GM18519 (cell line): ENCODE results near the gene SORBS2.

Source experiments
- ATAC-seq: cut with Tn5 transposase; IDR thresholded peaks from one replicate; pipeline ENCODE4 v1.9.1; 2021; ENCODE audit warnings: mild to moderate bottlenecking, moderate library complexity; ENCODE audit not compliant: unreplicated experiment, low FRiP score

SORBS2 gene

GRCh38 chr4:185683222-185683621 is 128.8 kb downstream of the SORBS2 start:
- ATAC-seq = no peak

- ATAC-seq = no peak
Measured at GRCh38 chr4:185682236-185682635, 129.8 kb downstream of the SORBS2 start.

- no peak for ATAC-seq
Measured at GRCh38 chr4:185681604-185682003, 130.4 kb downstream of the SORBS2 start.

- ATAC-seq = no peak
Measured at GRCh38 chr4:185680617-185681016, 131.4 kb downstream of the SORBS2 start.

GRCh38 chr4:185679523-185679922 is 132.5 kb downstream of the SORBS2 start:
- ATAC-seq = no peak

- no peak for ATAC-seq
Measured at GRCh38 chr4:185677637-185678314, 134.2 kb downstream of the SORBS2 start.

- ATAC-seq = no peak
Measured at GRCh38 chr4:185672618-185673017, 139.4 kb downstream of the SORBS2 start.

- ATAC-seq = no peak
Measured at GRCh38 chr4:185672151-185672550, 139.8 kb downstream of the SORBS2 start.

GRCh38 chr4:185671496-185671895 is 140.5 kb downstream of the SORBS2 start:
- no peak for ATAC-seq

- ATAC-seq = no peak
Measured at GRCh38 chr4:185671066-185671465, 140.9 kb downstream of the SORBS2 start.

GRCh38 chr4:185669288-185669687 is 142.7 kb downstream of the SORBS2 start:
- no peak for ATAC-seq

- ATAC-seq = no peak
Measured at GRCh38 chr4:185666156-185666555, 145.8 kb downstream of the SORBS2 start.

GRCh38 chr4:185665655-185666054 is 146.3 kb downstream of the SORBS2 start:
- no peak for ATAC-seq

- no peak for ATAC-seq
Measured at GRCh38 chr4:185664481-185664880, 147.5 kb downstream of the SORBS2 start.

- no peak for ATAC-seq
Measured at GRCh38 chr4:185662030-185662778, 149.8 kb downstream of the SORBS2 start.

GRCh38 chr4:185660340-185660739 is 151.7 kb downstream of the SORBS2 start:
- no peak for ATAC-seq

GRCh38 chr4:185657699-185658098 is 154.3 kb downstream of the SORBS2 start:
- ATAC-seq = no peak

GRCh38 chr4:185657183-185657582 is 154.8 kb downstream of the SORBS2 start:
- no peak for ATAC-seq

GRCh38 chr4:185656467-185656931 is 155.5 kb downstream of the SORBS2 start:
- no peak for ATAC-seq

- ATAC-seq = no peak
Measured at GRCh38 chr4:185654965-185655554, 156.9 kb downstream of the SORBS2 start.

- no peak for ATAC-seq
Measured at GRCh38 chr4:185654311-185654710, 157.7 kb downstream of the SORBS2 start.

GRCh38 chr4:185651851-185652250 is 160.1 kb downstream of the SORBS2 start:
- no peak for ATAC-seq
